Mesenchymal stem cell (in vitro differentiated cells and primary cell): ENCODE results near the gene COL18A1.

Source experiments
- DNase-seq: peaks from one replicate; pipeline ENCODE4 v3.0.0-alpha.2; 2013
- H2AFZ ChIP-seq: one replicate; pipeline ENCODE4 v1.6.1; 2013; ENCODE audit warnings: low read depth, mild to moderate bottlenecking, control low read depth, inconsistent platforms, low read length, moderate library complexity
- H2AK5ac ChIP-seq: 2 replicates; pipeline ENCODE4 v1.6.1; 2013; ENCODE audit warnings: low read length, moderate library complexity, mild to moderate bottlenecking, inconsistent platforms; ENCODE audit not compliant: severe bottlenecking
- H2BK120ac ChIP-seq: one replicate; pipeline ENCODE4 v1.6.1; 2013; ENCODE audit warnings: low read depth, mild to moderate bottlenecking, inconsistent platforms, low read length, moderate library complexity
- H2BK12ac ChIP-seq, 2 experiments: one replicate each; pipeline ENCODE4 v1.6.1; 2013; ENCODE audit warnings: inconsistent platforms in 2 of 2, low read length in 2 of 2, mild to moderate bottlenecking in 2 of 2, moderate library complexity in 2 of 2, control low read depth in 1 of 2
- H2BK15ac ChIP-seq: one replicate; pipeline ENCODE4 v1.6.1; 2013; ENCODE audit warnings: mild to moderate bottlenecking, low read depth, inconsistent platforms; ENCODE audit not compliant: poor library complexity, severe bottlenecking
- H2BK5ac ChIP-seq: 2 replicates; pipeline ENCODE4 v1.6.1; 2013; ENCODE audit warnings: low read depth, mild to moderate bottlenecking, low read length, control low read depth, inconsistent platforms; ENCODE audit not compliant: poor library complexity, severe bottlenecking
- H3K14ac ChIP-seq, 2 experiments: one replicate each; pipeline ENCODE4 v1.6.1; 2013; ENCODE audit warnings: inconsistent platforms in 2 of 2, low read length in 2 of 2, control low read depth in 1 of 2, mild to moderate bottlenecking in 1 of 2, moderate library complexity in 1 of 2
- H3K18ac ChIP-seq, 2 experiments: one replicate each; pipeline ENCODE4 v1.6.1; 2013; ENCODE audit warnings: inconsistent platforms in 2 of 2, low read length in 2 of 2, control low read depth in 1 of 2, low read depth in 1 of 2, mild to moderate bottlenecking in 1 of 2
- H3K23ac ChIP-seq, 2 experiments: one replicate each; pipeline ENCODE4 v1.6.1; 2013; ENCODE audit warnings: inconsistent platforms in 2 of 2, low read length in 2 of 2, mild to moderate bottlenecking in 2 of 2, moderate library complexity in 2 of 2, control low read depth in 1 of 2
- H3K27ac ChIP-seq: 2 replicates; pipeline ENCODE4 v1.5.1; 2013; ENCODE audit warnings: mild to moderate bottlenecking, moderate library complexity, low read length, control low read depth, inconsistent platforms; ENCODE audit not compliant: poor library complexity, severe bottlenecking
- H3K27me3 ChIP-seq, 2 experiments: 2 replicates each; pipeline versions ENCODE4 v1.6.1 to v1.7.0; 2013; ENCODE audit warnings: low read length in 2 of 2, mild to moderate bottlenecking in 2 of 2, moderate library complexity in 2 of 2, control low read depth in 1 of 2, inconsistent platforms in 1 of 2; ENCODE audit not compliant: control insufficient read depth in 1 of 2, insufficient read depth in 1 of 2
- H3K36me3 ChIP-seq, 2 experiments: 2 replicates each; pipeline versions ENCODE4 v1.6.1 to v1.7.0; 2013; ENCODE audit warnings: low read length in 2 of 2, control low read depth in 1 of 2, inconsistent platforms in 1 of 2, low read depth in 1 of 2, mild to moderate bottlenecking in 1 of 2; ENCODE audit not compliant: insufficient read depth in 2 of 2, control insufficient read depth in 1 of 2
- H3K4ac ChIP-seq, 2 experiments: one replicate each; pipeline ENCODE4 v1.6.1; 2013; ENCODE audit warnings: inconsistent platforms in 2 of 2, low read length in 2 of 2, mild to moderate bottlenecking in 2 of 2, moderate library complexity in 2 of 2, control low read depth in 1 of 2, low read depth in 1 of 2
- H3K4me1 ChIP-seq: 2 replicates; pipeline ENCODE4 v1.6.1; 2013; ENCODE audit warnings: low read depth, low read length, control low read depth; ENCODE audit not compliant: control insufficient read depth, insufficient read depth
- H3K4me2 ChIP-seq: 2 replicates; pipeline ENCODE4 v1.6.1; 2013; ENCODE audit warnings: low read length, mild to moderate bottlenecking, inconsistent platforms; ENCODE audit not compliant: poor library complexity, severe bottlenecking
- H3K4me3 ChIP-seq, 2 experiments: 2 replicates each; pipeline versions ENCODE4 v1.5.1 to v1.7.0; 2013; ENCODE audit warnings: low read length in 2 of 2, mild to moderate bottlenecking in 2 of 2, control low read depth in 1 of 2, low read depth in 1 of 2; ENCODE audit not compliant: insufficient read depth in 1 of 2
- H3K79me1 ChIP-seq: replicated peaks from 2 replicates; pipeline ENCODE4 v1.6.1; 2013; ENCODE audit warnings: mild to moderate bottlenecking, control low read depth, low read length, inconsistent platforms; ENCODE audit not compliant: poor library complexity, severe bottlenecking
- H3K9ac ChIP-seq: 2 replicates; pipeline ENCODE4 v1.7.0; 2013; ENCODE audit warnings: mild to moderate bottlenecking, low read length, moderate library complexity
- H3K9me3 ChIP-seq: 2 replicates; pipeline ENCODE4 v1.7.0; 2013; ENCODE audit warnings: mild to moderate bottlenecking, low read length; ENCODE audit not compliant: control insufficient read depth
- H4K8ac ChIP-seq: one replicate; pipeline ENCODE4 v1.6.1; 2013; ENCODE audit warnings: inconsistent platforms, mild to moderate bottlenecking, low read length, moderate library complexity
- H4K91ac ChIP-seq: one replicate; pipeline ENCODE4 v1.6.1; 2013; ENCODE audit warnings: mild to moderate bottlenecking, low read length, inconsistent platforms
- whole genome bisulfite sequencing: methylation state at CpG from one replicate; pipeline ENCODE4 v1.1.7; 2013; ENCODE audit warnings: mixed read lengths; 5-methylcytosine and 5-hydroxymethylcytosine counted together

The COL18A1 gene

DNA sequence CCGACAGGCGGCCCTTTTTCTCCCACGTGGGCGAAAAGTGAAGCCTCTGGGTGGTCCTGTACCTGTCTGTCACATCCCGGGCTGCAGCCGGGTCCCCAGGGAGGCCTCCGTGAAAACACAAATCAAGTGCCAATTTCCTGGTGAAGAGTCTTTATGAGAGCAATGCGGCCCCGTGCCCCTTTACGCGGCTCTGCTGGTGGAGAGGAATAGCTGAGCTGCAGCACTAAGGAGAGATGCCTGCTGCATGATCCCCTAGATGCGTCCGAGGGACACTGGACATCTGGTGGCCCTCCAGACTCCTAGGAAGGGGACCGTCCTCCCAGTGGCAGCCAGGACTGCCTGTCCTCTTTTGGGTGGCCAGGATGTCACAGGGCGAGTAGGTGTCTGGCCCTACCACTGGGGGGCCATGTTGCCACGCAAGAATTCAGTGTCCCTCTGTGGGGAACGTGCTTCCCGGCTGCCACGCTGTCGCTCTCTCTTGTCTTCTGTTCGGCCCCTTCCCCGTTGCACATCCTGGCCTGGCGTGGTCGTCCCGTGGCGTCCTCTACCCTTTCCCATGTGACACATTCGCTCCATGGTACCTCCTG, 38.7 kb downstream of the COL18A1 start:
- H2BK12ac ChIP-seq: peak overlapping the region in 1 of 2 experiments; percentile 4
- no peak overlapping the region for H3K4me2 ChIP-seq
- 96% methylated on average over 27 of the region's 27 CpGs for WGBS
- peaks cover 5 to 67% of the 10 kb centered on the region in 2 experiments for H3K36me3 ChIP-seq
- no peak overlapping the region for H4K8ac ChIP-seq
- H3K4ac ChIP-seq: no peak overlapping the region
- H3K27ac ChIP-seq: no peak overlapping the region
- H3K9ac ChIP-seq: no peak overlapping the region
- H3K79me1 ChIP-seq: peaks cover 13% of the 10 kb centered on the region
- H3K4me1 ChIP-seq: peaks cover 22% of the 10 kb centered on the region
- no peak overlapping the region for H2BK120ac ChIP-seq
- no peaks in the 10 kb centered on the region for H3K27me3 ChIP-seq
- H2AK5ac ChIP-seq: no peak overlapping the region
- no peak overlapping the region for H3K14ac ChIP-seq
- H3K18ac ChIP-seq: no peak overlapping the region
- DNase-seq: no peak
- H3K23ac ChIP-seq: no peak overlapping the region
- peaks cover 10% of the 10 kb centered on the region for H3K9me3 ChIP-seq
- H2BK15ac ChIP-seq: no peak overlapping the region
- no peak overlapping the region for H2AFZ ChIP-seq
- H3K4me3 ChIP-seq: no peak overlapping the region
- no peak overlapping the region for H4K91ac ChIP-seq
- H2BK5ac ChIP-seq: no peak overlapping the region

DNA sequence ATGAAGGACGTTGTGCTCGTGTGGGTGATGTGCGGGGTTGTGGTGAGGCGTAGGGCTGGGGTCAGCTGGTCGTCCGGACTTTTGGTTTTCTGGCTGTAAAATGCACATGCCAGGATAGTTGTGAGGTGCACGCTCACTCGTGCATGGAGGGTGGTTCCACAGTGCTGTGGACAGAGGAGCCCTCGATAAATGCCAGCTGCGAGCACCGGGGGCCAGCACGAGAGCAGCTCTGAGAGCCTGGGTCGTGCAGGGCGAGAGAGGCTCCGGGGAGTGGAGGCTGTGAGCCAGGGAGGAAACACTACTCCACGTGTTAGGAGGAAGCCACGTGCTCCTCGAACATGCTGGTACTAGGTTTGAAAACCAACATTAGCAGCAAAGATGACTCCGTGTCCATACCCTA, 39.4 kb downstream of the COL18A1 start:
- DNase-seq: no peak
- Histone ChIP-seq H3K27me3 (no peaks in the 10 kb centered on the region), H3K4me2 (no peak overlapping the region), H4K8ac (no peak overlapping the region), H2BK15ac (no peak overlapping the region), H2BK120ac (no peak overlapping the region), H3K4me3 (no peak overlapping the region), H3K4me1 (peaks cover 21% of the 10 kb centered on the region), H2AK5ac (no peak overlapping the region), H3K4ac (no peak overlapping the region), H3K9me3 (peaks cover 10% of the 10 kb centered on the region), H3K18ac (no peak overlapping the region), H3K9ac (no peak overlapping the region), H3K27ac (no peak overlapping the region), H2AFZ (no peak overlapping the region), H2BK5ac (no peak overlapping the region), H4K91ac (no peak overlapping the region), H3K23ac (no peak overlapping the region), H3K79me1 (peaks cover 16% of the 10 kb centered on the region), H3K14ac (no peak overlapping the region), H2BK12ac (no peak overlapping the region), H3K36me3 (peaks cover 5 to 69% of the 10 kb centered on the region in 2 experiments)
- WGBS: 97% methylated on average over 16 of the region's 19 CpGs

DNA sequence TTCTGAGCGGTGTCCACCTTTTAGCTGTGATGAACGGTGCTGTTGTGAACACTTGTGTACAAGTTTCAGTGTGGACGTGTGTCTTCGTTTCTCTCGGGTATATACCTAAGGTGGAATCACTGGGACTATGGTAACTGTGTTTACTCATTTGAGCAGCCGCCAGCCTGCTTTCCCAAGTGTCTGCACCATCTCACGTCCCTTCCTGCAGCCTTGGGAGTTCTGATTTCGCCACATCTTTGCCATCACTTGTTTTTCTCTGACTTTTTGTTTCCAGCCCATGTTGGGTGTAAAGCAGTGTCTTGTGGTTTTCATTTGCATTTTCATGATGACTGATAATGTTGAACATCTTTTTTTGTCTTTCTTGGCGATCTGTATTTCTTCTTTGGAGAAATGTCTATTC, 40.4 kb downstream of the COL18A1 start:
- no peak overlapping the region for H3K27ac ChIP-seq
- no peak overlapping the region for H4K8ac ChIP-seq
- no peak overlapping the region for H2BK5ac ChIP-seq
- peak; percentile 37 for DNase-seq
- H3K4me2 ChIP-seq: no peak overlapping the region
- H3K79me1 ChIP-seq: peaks cover 17% of the 10 kb centered on the region
- H2AK5ac ChIP-seq: no peak overlapping the region
- H3K27me3 ChIP-seq: no peaks in the 10 kb centered on the region
- peaks cover 10% of the 10 kb centered on the region for H3K9me3 ChIP-seq
- H3K36me3 ChIP-seq: peaks cover 5 to 70% of the 10 kb centered on the region in 2 experiments
- no peak overlapping the region for H3K14ac ChIP-seq
- H2BK120ac ChIP-seq: no peak overlapping the region
- no peak overlapping the region for H3K4me3 ChIP-seq
- no peak overlapping the region for H4K91ac ChIP-seq
- H2BK15ac ChIP-seq: no peak overlapping the region
- no peak overlapping the region for H2BK12ac ChIP-seq
- no peak overlapping the region for H3K4ac ChIP-seq
- no peak overlapping the region for H3K9ac ChIP-seq
- peaks cover 25% of the 10 kb centered on the region for H3K4me1 ChIP-seq
- no peak overlapping the region for H3K23ac ChIP-seq
- H3K18ac ChIP-seq: no peak overlapping the region
- WGBS: 96% methylated on average over 9 of the region's 9 CpGs
- H2AFZ ChIP-seq: no peak overlapping the region

- H2BK5ac ChIP-seq: no peak overlapping the region
- H3K23ac ChIP-seq: no peak overlapping the region
Measured at GRCh38 chr21:45447821-45448220, 42.9 kb downstream of the COL18A1 start.

More at GRCh38 chr21:45447821-45448220, 42.9 kb downstream of the COL18A1 start:
- DNase-seq: no peak
- H3K27me3 ChIP-seq: no peaks in the 10 kb centered on the region
- H4K91ac ChIP-seq: no peak overlapping the region
- H3K79me1 ChIP-seq: peaks cover 22% of the 10 kb centered on the region
- no peak overlapping the region for H3K27ac ChIP-seq
- no peak overlapping the region for H4K8ac ChIP-seq
- no peak overlapping the region for H2BK15ac ChIP-seq
- no peak overlapping the region for H2AK5ac ChIP-seq
- no peak overlapping the region for H3K4me3 ChIP-seq
- no peak overlapping the region for H2BK120ac ChIP-seq
- H3K36me3 ChIP-seq: peaks cover 5 to 66% of the 10 kb centered on the region in 2 experiments
- H3K9me3 ChIP-seq: peaks cover 10% of the 10 kb centered on the region
- WGBS: 87% methylated on average over 8 of the region's 8 CpGs
- no peak overlapping the region for H3K9ac ChIP-seq
- H3K4me2 ChIP-seq: no peak overlapping the region
- no peak overlapping the region for H3K18ac ChIP-seq
- H3K14ac ChIP-seq: no peak overlapping the region
- H3K4me1 ChIP-seq: peaks cover 38% of the 10 kb centered on the region
- no peak overlapping the region for H2AFZ ChIP-seq
- H2BK12ac ChIP-seq: no peak overlapping the region
- no peak overlapping the region for H3K4ac ChIP-seq
